Measurements from ENCODE around the gene TGFBI. TPM values are rescaled to one million over a fixed set of nuclear protein-coding genes. Genes with fewer than 3 reads are reported as not detected.

Gene TGFBI
- total and polyA plus RNA-seq, 2 donors from 2014 or later: 36.4 to 78.5 TPM

DNA sequence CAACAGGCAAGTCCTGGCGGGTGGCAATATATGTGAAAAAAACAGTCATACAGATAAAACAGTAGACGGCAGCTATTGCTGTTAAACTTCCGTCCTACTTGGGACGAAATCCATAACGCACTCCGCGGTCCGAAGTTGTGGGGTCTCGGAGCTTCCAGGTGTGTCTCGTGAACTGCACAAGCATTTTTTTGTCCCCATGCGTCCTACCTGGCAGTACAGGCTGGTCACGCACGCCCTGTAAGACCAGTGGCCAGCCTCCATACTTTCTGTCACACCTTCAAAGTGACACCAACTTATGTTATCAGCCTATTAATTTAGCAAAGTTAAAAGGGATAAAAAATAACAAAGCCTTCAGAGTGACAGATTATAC lies 51.3 kb downstream of the TGFBI start:
- Histone ChIP-seq H3K27ac (ENCODE audit: low read depth in 2 of 2, low read length in 2 of 2) (peak overlapping the region in 1 of 2 donors; percentile 65), H3K9ac (ENCODE audit: low read length in 3 of 3) (peak overlapping the region in 2 of 3 donors; percentile 17 to 74), H3K36me3 (ENCODE audit: control insufficient read depth in 2 of 3, insufficient read depth in 3 of 3, low read length in 3 of 3) (no peaks in the 10 kb centered on the region), H3K4me1 (ENCODE audit: control insufficient read depth in 2 of 3, insufficient read depth in 2 of 3, low read depth in 1 of 3, low read length in 3 of 3) (peaks cover 0 to 11% (median 4%) of the 10 kb centered on the region in 3 donors), H3K9me3 (ENCODE audit: control insufficient read depth in 2 of 3, insufficient read depth in 1 of 3, low read length in 3 of 3) (no peaks in the 10 kb centered on the region), H3K4me3 (ENCODE audit: low read length in 3 of 3) (peak overlapping the region; percentile 46 to 57 (median 47)), H3K27me3 (ENCODE audit: control insufficient read depth, insufficient read depth, low read length) (no peaks in the 10 kb centered on the region)
- FAIRE-seq: no peak
- TF ChIP-seq, protein P1, sequence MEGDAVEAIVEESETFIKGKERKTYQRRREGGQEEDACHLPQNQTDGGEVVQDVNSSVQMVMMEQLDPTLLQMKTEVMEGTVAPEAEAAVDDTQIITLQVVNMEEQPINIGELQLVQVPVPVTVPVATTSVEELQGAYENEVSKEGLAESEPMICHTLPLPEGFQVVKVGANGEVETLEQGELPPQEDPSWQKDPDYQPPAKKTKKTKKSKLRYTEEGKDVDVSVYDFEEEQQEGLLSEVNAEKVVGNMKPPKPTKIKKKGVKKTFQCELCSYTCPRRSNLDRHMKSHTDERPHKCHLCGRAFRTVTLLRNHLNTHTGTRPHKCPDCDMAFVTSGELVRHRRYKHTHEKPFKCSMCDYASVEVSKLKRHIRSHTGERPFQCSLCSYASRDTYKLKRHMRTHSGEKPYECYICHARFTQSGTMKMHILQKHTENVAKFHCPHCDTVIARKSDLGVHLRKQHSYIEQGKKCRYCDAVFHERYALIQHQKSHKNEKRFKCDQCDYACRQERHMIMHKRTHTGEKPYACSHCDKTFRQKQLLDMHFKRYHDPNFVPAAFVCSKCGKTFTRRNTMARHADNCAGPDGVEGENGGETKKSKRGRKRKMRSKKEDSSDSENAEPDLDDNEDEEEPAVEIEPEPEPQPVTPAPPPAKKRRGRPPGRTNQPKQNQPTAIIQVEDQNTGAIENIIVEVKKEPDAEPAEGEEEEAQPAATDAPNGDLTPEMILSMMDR (IDR thresholded peaks at IDR 0.05; ENCODE audit: borderline replicate concordance, extremely low read depth, insufficient read depth): no peak
- intact Hi-C loops (cut with DNase I): no loop called here
- DNase-seq: no peak

DNA sequence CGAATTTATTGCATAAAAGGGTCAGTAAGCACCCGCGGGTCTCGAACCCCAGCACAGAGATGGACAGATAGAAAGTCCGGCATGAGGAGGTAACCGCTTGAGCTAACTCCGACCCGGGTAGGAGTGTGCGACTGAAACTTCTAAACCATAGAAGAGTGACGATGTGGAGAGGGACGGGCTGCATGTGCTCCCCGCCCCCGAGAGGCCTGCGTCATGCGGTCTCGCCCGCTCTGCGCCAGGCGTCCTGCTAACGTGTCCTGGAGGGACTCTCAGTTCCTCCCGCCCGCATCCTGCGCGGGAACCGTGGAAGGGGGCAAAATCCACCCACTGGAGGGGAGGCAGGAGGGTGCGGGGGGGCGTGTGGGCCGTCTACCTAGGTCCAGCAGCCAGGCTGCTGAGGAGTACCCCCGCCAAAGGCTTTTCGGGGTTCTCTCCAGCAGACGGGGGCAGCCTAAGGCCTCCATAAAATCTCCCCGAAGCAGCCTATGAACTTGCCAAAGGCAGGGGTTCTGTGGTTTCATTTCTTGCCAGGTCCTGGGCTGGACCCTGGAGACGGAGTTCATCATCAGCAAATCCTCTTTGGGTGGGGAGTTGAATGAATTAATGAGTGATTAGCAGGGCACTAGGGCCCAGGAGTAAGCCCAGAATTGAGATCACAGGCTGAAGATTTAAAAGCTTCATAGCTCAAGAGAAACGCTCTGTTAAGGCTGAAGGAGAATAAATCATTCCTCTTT lies 51.9 kb downstream of the TGFBI start:
- Histone ChIP-seq H3K4me3 (ENCODE audit: low read length in 3 of 3) (peak overlapping the region; percentile 46 to 57 (median 47)), H3K27me3 (ENCODE audit: control insufficient read depth, insufficient read depth, low read length) (no peaks in the 10 kb centered on the region), H3K9me3 (ENCODE audit: control insufficient read depth in 2 of 3, insufficient read depth in 1 of 3, low read length in 3 of 3) (no peaks in the 10 kb centered on the region), H3K4me1 (ENCODE audit: control insufficient read depth in 2 of 3, insufficient read depth in 2 of 3, low read depth in 1 of 3, low read length in 3 of 3) (peaks cover 0 to 11% (median 4%) of the 10 kb centered on the region in 3 donors), H3K9ac (ENCODE audit: low read length in 3 of 3) (peak overlapping the region in 2 of 3 donors; percentile 17 to 74), H3K27ac (ENCODE audit: low read depth in 2 of 2, low read length in 2 of 2) (peak overlapping the region; percentile 84 to 86), H3K36me3 (ENCODE audit: control insufficient read depth in 2 of 3, insufficient read depth in 3 of 3, low read length in 3 of 3) (no peaks in the 10 kb centered on the region)
- FAIRE-seq (peak; percentile 19), DNase-seq (peak; percentile 87 to 96 (median 90))
- intact Hi-C loops (cut with DNase I): no loop called here
- TF ChIP-seq, protein P1 (IDR thresholded peaks at IDR 0.05; ENCODE audit: borderline replicate concordance, extremely low read depth, insufficient read depth): no peak

DNA sequence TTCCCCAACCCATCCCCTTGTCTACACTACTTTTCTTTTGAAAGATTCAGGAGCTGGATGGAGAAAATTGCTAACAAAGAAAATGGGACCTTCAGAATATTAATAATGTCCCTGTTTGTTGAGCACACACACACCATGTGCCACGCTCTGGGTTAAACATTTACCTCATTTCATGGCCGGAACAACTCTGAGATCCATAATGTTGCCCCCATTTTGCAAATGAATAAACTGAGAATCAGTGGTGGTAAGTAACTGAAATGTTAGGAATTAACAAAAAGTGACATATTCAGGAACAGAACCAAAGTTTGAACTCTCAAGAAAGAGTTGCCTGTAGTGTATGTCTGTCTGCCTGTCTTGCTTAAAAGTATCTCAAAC lies 52.4 kb downstream of the TGFBI start:
- DNase-seq (peak in 1 of 5 donors; percentile 43), FAIRE-seq (no peak)
- no peaks in the 10 kb centered on the region for H3K36me3 ChIP-seq (ENCODE audit: control insufficient read depth in 2 of 3, insufficient read depth in 3 of 3, low read length in 3 of 3)
- H3K4me1 ChIP-seq (ENCODE audit: control insufficient read depth in 2 of 3, insufficient read depth in 2 of 3, low read depth in 1 of 3, low read length in 3 of 3): peaks cover 0 to 11% (median 4%) of the 10 kb centered on the region in 3 donors
- peak overlapping the region; percentile 84 to 86 for H3K27ac ChIP-seq (ENCODE audit: low read depth in 2 of 2, low read length in 2 of 2)
- no peaks in the 10 kb centered on the region for H3K27me3 ChIP-seq (ENCODE audit: control insufficient read depth, insufficient read depth, low read length)
- H3K9ac ChIP-seq (ENCODE audit: low read length in 3 of 3): peak overlapping the region in 1 of 3 donors; percentile 74
- intact Hi-C loops (cut with DNase I): no loop called here
- TF ChIP-seq, protein P1 (IDR thresholded peaks at IDR 0.05; ENCODE audit: borderline replicate concordance, extremely low read depth, insufficient read depth): no peak
- H3K4me3 ChIP-seq (ENCODE audit: low read length in 3 of 3): peak overlapping the region in 2 of 3 donors; percentile 34 to 57
- no peaks in the 10 kb centered on the region for H3K9me3 ChIP-seq (ENCODE audit: control insufficient read depth in 2 of 3, insufficient read depth in 1 of 3, low read length in 3 of 3)
